Mucosa of rectum (tissue), 2 donors: ENCODE measurements around the gene SCG5.

Experiments
- H3K27ac ChIP-seq, 2 donors: one replicate each; pipeline ENCODE4 v1.7.0; 2013; ENCODE audit warnings: inconsistent platforms in 2 of 2, low read depth in 2 of 2, low read length in 2 of 2
- H3K27me3 ChIP-seq, 2 donors: one replicate each; pipeline ENCODE4 v1.7.0; 2013; ENCODE audit warnings: low read length in 2 of 2; ENCODE audit not compliant: control insufficient read depth in 2 of 2, insufficient read depth in 2 of 2
- H3K36me3 ChIP-seq, 2 donors: one replicate each; pipeline ENCODE4 v1.7.0; 2013; ENCODE audit warnings: low read length in 2 of 2; ENCODE audit not compliant: control insufficient read depth in 2 of 2, insufficient read depth in 2 of 2
- H3K4me1 ChIP-seq, 2 donors: one replicate each; pipeline ENCODE4 v1.7.0; 2013; ENCODE audit warnings: low read length in 2 of 2, mild to moderate bottlenecking in 1 of 2; ENCODE audit not compliant: control insufficient read depth in 2 of 2, insufficient read depth in 2 of 2
- H3K4me3 ChIP-seq, 2 donors: one replicate each; pipeline ENCODE4 v1.7.0; 2013; ENCODE audit warnings: low read length in 2 of 2
- H3K9ac ChIP-seq, 2 donors: one replicate each; pipeline ENCODE4 v1.7.0; 2013; ENCODE audit warnings: low read length in 2 of 2, low read depth in 1 of 2, mild to moderate bottlenecking in 1 of 2
- H3K9me3 ChIP-seq, 2 donors: one replicate each; pipeline ENCODE4 v1.7.0; 2013; ENCODE audit warnings: low read length in 2 of 2; ENCODE audit not compliant: control insufficient read depth in 2 of 2
- donor health status: healthy.
- donor health status: Normal muscosa, but diverticular disease.

The SCG5 gene

GRCh38 chr15:32642667-32643435, 1.3 kb downstream of the SCG5 start:
- Histone ChIP-seq H3K4me1 (peaks cover 2 to 4% of the 10 kb centered on the region in 2 donors), H3K27ac (no peak overlapping the region), H3K9ac (no peak overlapping the region), H3K27me3 (no peaks in the 10 kb centered on the region), H3K9me3 (no peaks in the 10 kb centered on the region), H3K4me3 (no peak overlapping the region), H3K36me3 (no peaks in the 10 kb centered on the region)

GRCh38 chr15:32643907-32644445, 2.5 kb downstream of the SCG5 start:
- H3K36me3 ChIP-seq = no peaks in the 10 kb centered on the region

GRCh38 chr15:32646291-32646690, 4.8 kb downstream of the SCG5 start:
- H3K9ac ChIP-seq = no peak overlapping the region
- H3K36me3 ChIP-seq = no peaks in the 10 kb centered on the region
- no peak overlapping the region for H3K27ac ChIP-seq

More at GRCh38 chr15:32643907-32644445, 2.5 kb downstream of the SCG5 start:
- H3K9ac ChIP-seq = no peak overlapping the region
- H3K27me3 ChIP-seq = no peaks in the 10 kb centered on the region
- no peak overlapping the region for H3K4me3 ChIP-seq
- H3K27ac ChIP-seq = no peak overlapping the region
- H3K4me1 ChIP-seq = peaks cover 2 to 4% of the 10 kb centered on the region in 2 donors
- H3K9me3 ChIP-seq = no peaks in the 10 kb centered on the region

GRCh38 chr15:32649342-32649741, 7.8 kb downstream of the SCG5 start:
- Histone ChIP-seq H3K9ac (no peak overlapping the region), H3K27ac (no peak overlapping the region), H3K36me3 (no peaks in the 10 kb centered on the region), H3K4me1 (no peaks in the 10 kb centered on the region), H3K27me3 (no peaks in the 10 kb centered on the region), H3K4me3 (no peak overlapping the region), H3K9me3 (no peaks in the 10 kb centered on the region)

More at GRCh38 chr15:32646291-32646690, 4.8 kb downstream of the SCG5 start:
- Histone ChIP-seq H3K4me3 (no peak overlapping the region), H3K27me3 (no peaks in the 10 kb centered on the region), H3K9me3 (no peaks in the 10 kb centered on the region), H3K4me1 (peaks cover 1 to 4% of the 10 kb centered on the region in 2 donors)

GRCh38 chr15:32651229-32651837, 9.8 kb downstream of the SCG5 start:
- no peaks in the 10 kb centered on the region for H3K27me3 ChIP-seq
- H3K9me3 ChIP-seq = no peaks in the 10 kb centered on the region
- no peak overlapping the region for H3K4me3 ChIP-seq
- H3K27ac ChIP-seq = no peak overlapping the region
- H3K9ac ChIP-seq = no peak overlapping the region
- no peaks in the 10 kb centered on the region for H3K36me3 ChIP-seq
- no peaks in the 10 kb centered on the region for H3K4me1 ChIP-seq

GRCh38 chr15:32652178-32652577, 10.7 kb downstream of the SCG5 start:
- no peaks in the 10 kb centered on the region for H3K4me1 ChIP-seq
- H3K4me3 ChIP-seq = no peak overlapping the region
- no peaks in the 10 kb centered on the region for H3K36me3 ChIP-seq
- no peaks in the 10 kb centered on the region for H3K27me3 ChIP-seq
- no peak overlapping the region for H3K9ac ChIP-seq
- H3K27ac ChIP-seq = no peak overlapping the region
- H3K9me3 ChIP-seq = no peaks in the 10 kb centered on the region

GRCh38 chr15:32656091-32656490, 14.6 kb downstream of the SCG5 start:
- Histone ChIP-seq H3K9ac (no peak overlapping the region), H3K36me3 (no peaks in the 10 kb centered on the region), H3K4me3 (no peak overlapping the region), H3K9me3 (no peaks in the 10 kb centered on the region), H3K27me3 (no peaks in the 10 kb centered on the region), H3K4me1 (no peaks in the 10 kb centered on the region), H3K27ac (no peak overlapping the region)

GRCh38 chr15:32656496-32656895, 15.0 kb downstream of the SCG5 start:
- Histone ChIP-seq H3K4me1 (no peaks in the 10 kb centered on the region), H3K27me3 (no peaks in the 10 kb centered on the region), H3K4me3 (no peak overlapping the region), H3K27ac (no peak overlapping the region), H3K36me3 (no peaks in the 10 kb centered on the region), H3K9ac (no peak overlapping the region), H3K9me3 (no peaks in the 10 kb centered on the region)

GRCh38 chr15:32657198-32657883, 15.8 kb downstream of the SCG5 start:
- H3K4me1 ChIP-seq = no peaks in the 10 kb centered on the region
- H3K4me3 ChIP-seq = peak overlapping the region in 1 of 2 donors; percentile 4
- H3K27me3 ChIP-seq = no peaks in the 10 kb centered on the region
- H3K9ac ChIP-seq = no peak overlapping the region
- no peak overlapping the region for H3K27ac ChIP-seq
- no peaks in the 10 kb centered on the region for H3K9me3 ChIP-seq
- no peaks in the 10 kb centered on the region for H3K36me3 ChIP-seq

GRCh38 chr15:32657941-32658340, 16.4 kb downstream of the SCG5 start:
- no peaks in the 10 kb centered on the region for H3K27me3 ChIP-seq
- no peak overlapping the region for H3K27ac ChIP-seq
- no peak overlapping the region for H3K9ac ChIP-seq
- no peaks in the 10 kb centered on the region for H3K36me3 ChIP-seq
- no peaks in the 10 kb centered on the region for H3K9me3 ChIP-seq
- peaks cover 0 to 4% of the 10 kb centered on the region in 2 donors for H3K4me1 ChIP-seq
- H3K4me3 ChIP-seq = no peak overlapping the region
